ENCODE data around the gene KCNK16. TPM values are rescaled to one million over a fixed set of nuclear protein-coding genes. Genes with fewer than 3 reads are reported as not detected.

The KCNK16 gene
- total and polyA plus RNA-seq, 5 experiments from 2014 or later, result not detected

DNA sequence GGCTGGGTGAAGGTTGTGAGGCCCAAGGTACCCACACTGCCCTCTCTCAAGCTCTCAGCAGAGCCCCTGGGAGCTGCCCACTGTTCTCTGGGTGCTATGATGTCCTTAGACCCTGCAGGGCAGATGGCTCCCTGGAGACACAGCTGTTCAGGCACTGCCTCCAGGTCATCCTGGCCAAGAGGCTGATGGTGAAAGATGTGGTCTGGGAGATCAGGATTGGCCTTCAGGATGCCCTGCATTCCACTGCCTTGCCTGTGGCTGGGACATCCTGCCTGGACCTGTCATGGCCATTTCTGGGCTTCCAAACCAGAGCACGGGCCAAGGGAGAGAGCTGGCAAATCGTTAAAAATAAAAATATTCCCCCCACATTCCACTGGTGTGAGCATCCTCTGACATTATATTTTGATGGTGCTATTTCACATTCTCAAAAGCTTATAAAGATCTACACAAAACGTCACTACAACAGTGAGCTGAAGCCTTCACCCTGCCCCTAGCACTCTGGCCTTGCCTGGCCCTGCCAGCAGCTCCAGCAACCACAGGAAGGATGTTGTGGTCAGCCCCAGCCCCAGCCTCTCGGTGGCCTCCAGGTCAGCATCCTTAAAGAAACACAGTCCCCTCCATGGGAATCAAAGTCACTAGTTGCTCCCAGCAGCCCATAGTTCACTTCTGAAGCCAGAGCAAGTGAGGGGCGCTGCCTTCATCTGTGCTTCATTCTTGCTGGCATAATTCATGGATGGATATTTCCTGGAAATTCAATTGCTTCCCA lies 13.5 kb upstream of the KCNK16 start:
- Mint-ChIP-seq H3K27me3 (peaks cover 9 to 44% (median 33%) of the 10 kb centered on the region in 5 donors), H3K4me3 (no peak overlapping the region), H3K4me1 (peaks cover 11 to 30% (median 16%) of the 10 kb centered on the region in 4 donors), H3K9me3 (no peaks in the 10 kb centered on the region), H3K36me3 (no peaks in the 10 kb centered on the region), H3K27ac (no peak overlapping the region)
- ATAC-seq (no peak), DNase-seq (no peak)
- POLR2A ChIA-PET, result no interaction called here

DNA sequence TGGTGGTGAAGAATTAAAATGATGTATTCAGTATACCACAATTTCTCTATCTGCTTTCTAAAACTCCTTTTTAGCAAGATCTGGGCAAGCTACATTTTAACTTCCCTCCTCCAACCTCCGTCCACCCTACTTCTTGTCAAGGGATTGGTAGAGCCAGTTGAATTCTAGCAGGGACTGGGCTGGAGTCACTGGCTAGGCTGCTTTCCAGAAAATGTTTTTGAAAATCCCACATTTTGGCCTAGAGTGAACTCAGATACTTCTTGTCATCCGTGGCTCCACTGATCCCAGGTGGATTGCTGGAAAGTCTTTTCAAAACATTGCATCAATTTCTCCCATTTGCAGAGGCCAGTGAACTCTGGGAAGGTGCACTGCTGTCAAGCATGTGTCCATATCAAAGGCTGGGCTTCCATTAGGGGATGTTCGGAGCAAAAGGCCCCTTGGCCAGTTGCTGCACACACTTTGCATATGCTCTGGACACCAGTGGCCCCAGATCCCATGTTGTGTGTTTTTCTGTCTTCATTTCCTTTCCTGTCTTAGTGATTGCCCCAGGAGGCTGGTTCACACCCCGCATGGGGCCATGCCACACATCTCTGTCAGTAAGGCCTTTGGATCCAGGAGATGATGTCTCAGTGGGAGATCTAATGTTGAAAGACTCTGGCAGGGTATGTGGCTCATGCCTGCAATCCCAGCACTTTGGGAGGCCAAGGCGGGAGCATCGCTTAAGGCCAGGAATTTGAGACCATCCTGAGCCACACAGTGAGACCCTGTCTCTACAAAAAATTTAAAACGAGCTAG lies 11.3 kb upstream of the KCNK16 start:
- Mint-ChIP-seq H3K9me3 (peaks cover 0 to 2% (median 0%) of the 10 kb centered on the region in 9 donors), H3K36me3 (no peaks in the 10 kb centered on the region), H3K4me1 (peaks cover 11 to 35% (median 18%) of the 10 kb centered on the region in 4 donors), H3K4me3 (no peak overlapping the region), H3K27ac (no peak overlapping the region), H3K27me3 (peaks cover 6 to 42% (median 21%) of the 10 kb centered on the region in 5 donors)
- no peak for DNase-seq
- no peak for ATAC-seq
- POLR2A ChIA-PET, result no interaction called here

GRCh38 chr6:39330476-39330875 lies 8.0 kb upstream of the KCNK16 start:
- Mint-ChIP-seq H3K27ac (no peak overlapping the region), H3K4me1 (peaks cover 0 to 10% (median 4%) of the 10 kb centered on the region in 4 donors), H3K27me3 (peaks cover 4 to 48% (median 17%) of the 10 kb centered on the region in 5 donors), H3K4me3 (no peak overlapping the region), H3K9me3 (peaks cover 0 to 2% (median 0%) of the 10 kb centered on the region in 9 donors), H3K36me3 (no peaks in the 10 kb centered on the region)
- DNase-seq (no peak), ATAC-seq (no peak)
- POLR2A ChIA-PET, result no interaction called here

DNA sequence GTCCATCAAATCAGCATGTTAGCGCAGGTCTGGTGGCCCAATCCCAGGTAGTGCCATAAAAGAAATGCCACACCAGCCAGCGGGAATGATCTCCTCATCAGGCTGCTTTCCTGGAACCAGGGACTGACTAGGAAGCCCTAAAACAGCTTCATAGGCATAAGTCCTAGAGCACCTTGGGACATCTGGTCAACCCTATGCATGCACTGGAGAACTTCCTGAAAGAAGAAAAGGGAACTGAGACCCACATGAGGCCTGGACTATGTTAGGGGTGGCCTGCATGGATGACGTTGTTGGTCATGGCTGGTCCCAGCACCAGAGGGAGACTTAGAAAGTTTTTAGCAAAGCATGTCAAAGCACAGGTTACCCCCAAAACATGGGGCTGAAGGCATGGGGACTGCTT lies 7.6 kb upstream of the KCNK16 start:
- POLR2A ChIA-PET, result no interaction called here
- Mint-ChIP-seq H3K36me3 (no peaks in the 10 kb centered on the region), H3K9me3 (peaks cover 0 to 2% (median 0%) of the 10 kb centered on the region in 9 donors), H3K27me3 (peaks cover 7 to 52% (median 19%) of the 10 kb centered on the region in 5 donors), H3K27ac (no peak overlapping the region), H3K4me1 (peaks cover 0 to 9% (median 4%) of the 10 kb centered on the region in 4 donors), H3K4me3 (no peak overlapping the region)
- DNase-seq (no peak), ATAC-seq (no peak)

DNA sequence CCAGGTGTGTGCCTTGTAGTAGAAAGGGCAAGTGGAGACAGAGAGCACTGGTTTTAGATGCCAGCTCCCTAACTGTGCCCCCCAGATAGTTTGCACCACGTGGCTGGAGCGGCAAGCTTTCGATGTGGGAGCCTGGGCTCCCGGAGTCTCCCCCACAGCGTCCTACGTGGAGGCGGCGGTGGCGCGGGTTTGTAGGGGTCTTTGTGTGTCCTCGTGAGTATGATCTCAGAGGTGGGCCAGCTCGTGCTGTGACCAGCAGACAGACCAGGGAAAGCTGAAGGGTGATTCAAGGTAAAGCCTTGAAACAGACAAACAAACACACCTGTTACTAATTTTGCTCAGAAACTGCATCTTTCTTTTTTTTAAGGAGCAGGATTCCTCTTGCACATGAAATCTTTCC lies 5.6 kb upstream of the KCNK16 start:
- POLR2A ChIA-PET, result no interaction called here
- ATAC-seq (no peak), DNase-seq (no peak)
- no peak overlapping the region for H3K4me3 Mint-ChIP-seq
- peaks cover 0 to 2% (median 0%) of the 10 kb centered on the region in 9 donors for H3K9me3 Mint-ChIP-seq
- H3K27me3 Mint-ChIP-seq, result peaks cover 8 to 54% (median 18%) of the 10 kb centered on the region in 5 donors
- H3K27ac Mint-ChIP-seq, result no peak overlapping the region
- H3K36me3 Mint-ChIP-seq, result no peaks in the 10 kb centered on the region
- peaks cover 0 to 9% (median 3%) of the 10 kb centered on the region in 4 donors for H3K4me1 Mint-ChIP-seq

- POLR2A ChIA-PET, result no interaction called here
- Mint-ChIP-seq H3K4me1 (peaks cover 0 to 6% (median 3%) of the 10 kb centered on the region in 4 donors), H3K4me3 (no peak overlapping the region)
Observed at GRCh38 chr6:39327507-39327906, 5.0 kb upstream of the KCNK16 start.

DNA sequence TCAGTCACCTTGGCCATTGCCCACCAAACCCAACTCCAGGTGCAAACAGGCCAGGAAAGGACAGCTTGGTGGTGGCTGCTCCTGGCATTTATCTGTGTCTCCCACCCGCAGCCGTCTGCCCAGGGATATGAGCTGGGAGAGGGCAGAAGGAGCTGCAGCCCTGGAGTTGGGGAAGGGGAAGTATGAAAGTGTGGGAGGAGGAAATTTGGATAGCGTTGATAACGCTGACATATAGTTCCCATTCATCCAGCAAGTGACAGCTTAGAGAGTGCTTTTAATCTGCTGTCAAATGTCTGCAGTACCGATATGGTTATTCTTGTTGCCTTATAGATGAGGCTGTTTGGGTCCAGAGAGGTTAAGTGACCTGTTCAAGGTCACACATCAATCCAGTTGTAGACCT lies 741 bp downstream of the KCNK16 start:
- H3K9me3 Mint-ChIP-seq, result no peaks in the 10 kb centered on the region
- no peak overlapping the region for H3K27ac Mint-ChIP-seq

More at GRCh38 chr6:39327507-39327906, 5.0 kb upstream of the KCNK16 start:
- peaks cover 0 to 2% (median 0%) of the 10 kb centered on the region in 9 donors for H3K9me3 Mint-ChIP-seq
- no peak overlapping the region for H3K27ac Mint-ChIP-seq
- no peak for ATAC-seq
- H3K27me3 Mint-ChIP-seq, result peaks cover 8 to 48% (median 18%) of the 10 kb centered on the region in 5 donors
- no peak for DNase-seq
- H3K36me3 Mint-ChIP-seq, result no peaks in the 10 kb centered on the region

DNA sequence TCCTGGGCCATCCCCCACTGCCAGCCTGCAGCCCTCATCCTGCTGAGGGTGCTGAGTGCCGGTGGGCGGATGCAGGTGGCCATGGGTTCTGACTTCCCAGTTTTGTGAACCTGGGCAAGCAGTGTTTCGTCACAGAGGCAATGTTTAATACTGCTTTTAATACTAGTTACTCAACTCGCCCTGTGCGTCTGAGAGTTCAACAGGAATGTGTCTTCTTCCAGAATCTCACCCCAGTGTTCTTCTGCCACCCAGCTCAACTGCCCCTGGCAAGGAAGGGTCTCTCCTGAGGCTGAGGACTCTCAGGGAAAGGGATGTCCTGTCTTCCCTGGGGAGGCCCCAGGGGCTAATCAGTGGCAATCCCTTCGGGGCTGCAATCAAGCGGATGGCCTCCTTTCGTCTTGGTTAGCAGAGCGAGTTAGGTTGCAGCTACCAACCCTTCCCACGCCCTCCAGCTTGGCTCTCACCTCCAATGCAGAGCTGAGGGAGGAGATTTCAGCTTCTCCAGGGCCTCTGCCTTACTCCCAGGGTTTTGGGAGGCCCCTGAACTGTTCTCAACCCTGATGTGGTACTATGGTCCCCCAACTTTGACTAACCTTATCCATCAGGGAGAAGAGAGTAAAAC lies 2.0 kb downstream of the KCNK16 start:
- DNase-seq (no peak), ATAC-seq (no peak)
- Mint-ChIP-seq H3K27ac (peak overlapping the region in 1 of 10 donors; percentile 25), H3K36me3 (no peaks in the 10 kb centered on the region), H3K27me3 (peaks cover 6 to 34% (median 18%) of the 10 kb centered on the region in 5 donors), H3K9me3 (no peaks in the 10 kb centered on the region), H3K4me3 (no peak overlapping the region), H3K4me1 (peaks cover 0 to 5% (median 0%) of the 10 kb centered on the region in 4 donors)
- POLR2A ChIA-PET, result no interaction called here

More for the DNA sequence above, 741 bp downstream of the KCNK16 start:
- ATAC-seq, result no peak
- Mint-ChIP-seq H3K4me1 (peaks cover 0 to 4% (median 0%) of the 10 kb centered on the region in 4 donors), H3K27me3 (peaks cover 5 to 40% (median 16%) of the 10 kb centered on the region in 5 donors), H3K4me3 (no peak overlapping the region), H3K36me3 (no peaks in the 10 kb centered on the region)
- no peak for DNase-seq
- POLR2A ChIA-PET, result no interaction called here

- POLR2A ChIA-PET, result no interaction called here
- ATAC-seq (no peak), DNase-seq (no peak)
- peaks cover 0 to 6% (median 1%) of the 10 kb centered on the region in 4 donors for H3K4me1 Mint-ChIP-seq
- H3K4me3 Mint-ChIP-seq, result no peak overlapping the region
- H3K27me3 Mint-ChIP-seq, result peaks cover 7 to 35% (median 21%) of the 10 kb centered on the region in 5 donors
- peak overlapping the region in 1 of 10 donors; percentile 25 for H3K27ac Mint-ChIP-seq
- no peaks in the 10 kb centered on the region for H3K36me3 Mint-ChIP-seq
- H3K9me3 Mint-ChIP-seq, result no peaks in the 10 kb centered on the region
Observed at GRCh38 chr6:39319621-39320362, 2.7 kb downstream of the KCNK16 start.

GRCh38 chr6:39317256-39317655 lies 5.2 kb downstream of the KCNK16 start:
- peaks cover 0 to 12% (median 6%) of the 10 kb centered on the region in 4 donors for H3K4me1 Mint-ChIP-seq
- no peaks in the 10 kb centered on the region for H3K36me3 Mint-ChIP-seq
- peaks cover 7 to 42% (median 30%) of the 10 kb centered on the region in 5 donors for H3K27me3 Mint-ChIP-seq
- H3K27ac Mint-ChIP-seq, result no peak overlapping the region
- DNase-seq, result no peak
- ATAC-seq, result no peak
- H3K9me3 Mint-ChIP-seq, result no peaks in the 10 kb centered on the region
- no peak overlapping the region for H3K4me3 Mint-ChIP-seq
- POLR2A ChIA-PET, result no interaction called here

- H3K27me3 Mint-ChIP-seq, result peaks cover 18 to 56% (median 50%) of the 10 kb centered on the region in 5 donors
- no peaks in the 10 kb centered on the region for H3K9me3 Mint-ChIP-seq
- POLR2A ChIA-PET, result no interaction called here
- no peak within 1 kb of the TSS for H3K27ac Mint-ChIP-seq
- H3K4me3 Mint-ChIP-seq, result peak within 1 kb of the TSS in 7 of 10 donors; percentile 11 to 66 (median 22)
- no peak for DNase-seq
- H3K36me3 Mint-ChIP-seq, result no peaks in the 10 kb centered on the region
- peak in 1 of 2 donors; percentile 29 for ATAC-seq
- H3K4me1 Mint-ChIP-seq, result peaks cover 2 to 12% (median 7%) of the 10 kb centered on the region in 4 donors
Observed at GRCh38 chr6:39314273-39314795, 8.2 kb downstream of the KCNK16 start, which contains the start of gene KCNK17. Gene KCNK17, minus strand, starts transcription at chr6:39314419. Its CDS starts 99 bp downstream, at chr6:39314320.
